ENCODE measurements around the gene UBN1.

DNA sequence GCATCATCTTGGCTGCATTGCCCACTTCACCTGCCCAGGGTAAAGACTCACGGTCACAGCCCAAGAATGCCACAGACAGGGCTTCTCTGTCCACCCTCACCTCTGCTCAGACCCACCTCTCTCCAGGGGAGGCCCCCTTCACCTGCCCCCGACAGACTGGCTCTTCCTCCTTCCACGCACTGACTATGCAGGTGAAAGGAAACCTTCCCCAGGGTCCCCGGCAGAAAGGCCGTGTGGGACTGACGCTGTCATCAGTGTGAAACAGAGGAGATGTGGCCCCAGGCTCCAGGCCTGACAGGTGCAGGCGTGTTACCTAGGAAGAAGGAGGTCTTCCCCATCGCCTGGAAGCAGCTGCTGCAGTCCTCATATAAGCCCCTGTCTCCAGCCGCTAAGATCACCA, 35.5 kb upstream of the UBN1 start:
- TF ChIP-seq POLR2A (IDR thresholded peaks at IDR 0.05) (no peak), POLR2AphosphoS5 (IDR thresholded peaks at IDR 0.05) (no peak)
- TF ChIP-seq, protein P1, sequence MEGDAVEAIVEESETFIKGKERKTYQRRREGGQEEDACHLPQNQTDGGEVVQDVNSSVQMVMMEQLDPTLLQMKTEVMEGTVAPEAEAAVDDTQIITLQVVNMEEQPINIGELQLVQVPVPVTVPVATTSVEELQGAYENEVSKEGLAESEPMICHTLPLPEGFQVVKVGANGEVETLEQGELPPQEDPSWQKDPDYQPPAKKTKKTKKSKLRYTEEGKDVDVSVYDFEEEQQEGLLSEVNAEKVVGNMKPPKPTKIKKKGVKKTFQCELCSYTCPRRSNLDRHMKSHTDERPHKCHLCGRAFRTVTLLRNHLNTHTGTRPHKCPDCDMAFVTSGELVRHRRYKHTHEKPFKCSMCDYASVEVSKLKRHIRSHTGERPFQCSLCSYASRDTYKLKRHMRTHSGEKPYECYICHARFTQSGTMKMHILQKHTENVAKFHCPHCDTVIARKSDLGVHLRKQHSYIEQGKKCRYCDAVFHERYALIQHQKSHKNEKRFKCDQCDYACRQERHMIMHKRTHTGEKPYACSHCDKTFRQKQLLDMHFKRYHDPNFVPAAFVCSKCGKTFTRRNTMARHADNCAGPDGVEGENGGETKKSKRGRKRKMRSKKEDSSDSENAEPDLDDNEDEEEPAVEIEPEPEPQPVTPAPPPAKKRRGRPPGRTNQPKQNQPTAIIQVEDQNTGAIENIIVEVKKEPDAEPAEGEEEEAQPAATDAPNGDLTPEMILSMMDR (IDR thresholded peaks at IDR 0.05), result no peak
